GM18520 (cell line): ENCODE measurements around the gene GAREM2.
"Not testable (repeated sequence)": the region's sequence is repeated elsewhere in the genome, so short reads cannot be mapped to it uniquely, and the experiment has no call there.

Source experiments
- ATAC-seq: cut with Tn5 transposase; IDR thresholded peaks from one replicate; pipeline ENCODE4 v1.9.1; 2021; ENCODE audit not compliant: unreplicated experiment

The GAREM2 gene

GRCh38 chr2:26172871-26173775 is at the start of gene GAREM2:
Gene GAREM2 (plus strand): TSS chr2:26173088. CDS start chr2:26173221, 133 bp downstream.
- ATAC-seq: no peak

GRCh38 chr2:26123426-26123825 is 49.5 kb upstream of the GAREM2 start:
- ATAC-seq: no peak

DNA sequence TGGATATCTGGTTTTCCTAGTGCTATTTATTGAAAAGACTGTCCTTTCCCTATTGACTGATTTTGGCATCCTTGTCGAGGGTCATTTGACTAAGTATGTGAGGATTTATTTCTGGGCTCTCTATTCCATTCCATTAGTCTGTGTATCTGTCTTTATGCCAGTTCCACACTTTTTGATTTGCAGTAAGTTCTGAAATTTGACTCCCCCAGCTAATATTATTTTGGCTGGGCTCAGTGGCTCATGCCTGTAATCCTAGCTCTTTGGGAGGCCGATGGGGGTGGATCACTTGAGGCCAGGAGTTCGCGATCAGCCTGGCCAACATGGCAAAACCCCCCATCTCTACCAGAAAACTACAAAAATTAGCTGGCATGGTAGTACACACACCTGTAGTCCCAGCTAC is 46.8 kb upstream of the GAREM2 start:
- ATAC-seq: no peak

- ATAC-seq: no peak
Measured at GRCh38 chr2:26128176-26128575, 44.7 kb upstream of the GAREM2 start.

DNA sequence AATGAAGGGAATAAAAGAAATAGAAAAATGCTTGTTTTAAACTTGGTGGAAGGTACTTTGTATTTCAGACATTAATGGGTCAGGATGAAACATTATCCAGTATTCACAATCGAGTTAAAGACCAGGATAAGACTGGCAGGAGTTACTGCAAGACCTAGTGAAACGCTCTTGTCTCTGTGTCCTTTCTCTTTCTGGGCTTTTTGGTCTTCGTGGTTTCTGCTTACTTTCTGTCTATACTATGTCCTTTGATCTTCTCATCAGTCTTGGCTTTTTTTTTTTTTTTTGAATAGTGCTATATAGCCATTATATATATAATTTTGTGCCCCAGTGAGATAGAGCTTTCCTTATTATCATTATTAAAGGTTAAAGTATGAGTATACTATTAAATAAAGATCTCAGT is 42.1 kb upstream of the GAREM2 start:
- no peak for ATAC-seq

DNA sequence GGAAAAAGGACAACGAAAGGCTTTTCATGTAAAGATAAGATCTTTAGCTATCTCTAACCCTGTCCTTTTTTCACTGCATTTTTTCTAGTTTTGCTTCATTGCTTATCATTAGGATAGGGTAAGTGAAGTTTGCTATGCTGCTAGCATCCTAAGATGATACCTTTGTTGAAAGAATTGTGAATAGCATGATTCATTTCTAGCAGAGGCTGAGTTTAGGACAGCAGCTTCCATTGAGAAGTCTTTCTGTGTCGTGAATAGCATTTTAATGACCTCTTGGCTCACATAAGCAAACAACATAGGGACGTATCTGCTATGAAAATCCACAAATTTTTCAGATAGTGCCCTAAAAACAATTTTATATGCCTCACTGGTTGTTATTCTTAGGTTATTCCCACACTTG is 36.4 kb upstream of the GAREM2 start:
- ATAC-seq: no peak

DNA sequence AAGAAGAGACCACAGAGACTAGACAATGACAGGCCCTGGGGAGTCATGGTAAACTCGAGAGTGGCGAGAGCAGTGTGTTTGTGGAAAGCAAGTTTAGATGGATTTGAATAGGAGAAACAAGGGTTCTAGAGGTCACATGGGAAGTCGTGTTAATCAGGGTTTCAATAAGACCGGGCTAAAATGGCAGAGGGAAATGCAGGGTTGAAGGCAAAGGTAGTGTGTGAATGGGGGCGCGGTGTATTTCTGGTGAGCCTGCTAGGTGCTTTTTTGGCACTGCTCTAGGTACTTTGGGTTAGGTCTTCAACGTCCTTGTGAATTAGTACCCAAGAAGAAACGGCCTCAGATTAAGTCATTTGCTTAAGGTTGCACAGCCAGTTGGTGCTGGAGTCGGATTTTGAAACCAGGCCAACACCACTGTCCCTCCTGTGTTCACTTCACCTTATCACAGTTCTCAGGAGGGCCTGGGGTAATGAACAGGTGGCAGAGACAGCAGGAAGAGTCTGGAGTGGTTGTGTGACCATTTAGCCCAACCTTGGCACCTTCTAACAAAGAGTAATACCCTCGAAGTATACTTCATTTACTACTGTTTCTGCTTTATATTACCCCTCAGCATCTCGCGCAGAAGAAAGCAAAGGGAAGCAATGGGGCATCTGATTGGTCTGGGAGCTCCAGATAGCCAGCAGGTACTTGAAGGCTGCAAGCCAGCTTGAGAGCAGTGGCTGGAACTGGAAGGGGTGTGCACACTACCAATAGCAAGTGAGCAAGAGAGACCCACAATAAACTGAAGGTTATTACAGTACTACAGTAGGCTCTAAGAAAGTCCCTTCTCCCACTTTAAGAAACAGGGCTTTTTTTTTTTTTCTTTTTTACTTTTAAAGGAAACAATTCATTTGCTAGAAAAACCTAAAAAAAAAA is 33.4 kb upstream of the GAREM2 start:
- ATAC-seq: no peak

- no peak for ATAC-seq
Measured at GRCh38 chr2:26141145-26141769, 31.6 kb upstream of the GAREM2 start.

DNA sequence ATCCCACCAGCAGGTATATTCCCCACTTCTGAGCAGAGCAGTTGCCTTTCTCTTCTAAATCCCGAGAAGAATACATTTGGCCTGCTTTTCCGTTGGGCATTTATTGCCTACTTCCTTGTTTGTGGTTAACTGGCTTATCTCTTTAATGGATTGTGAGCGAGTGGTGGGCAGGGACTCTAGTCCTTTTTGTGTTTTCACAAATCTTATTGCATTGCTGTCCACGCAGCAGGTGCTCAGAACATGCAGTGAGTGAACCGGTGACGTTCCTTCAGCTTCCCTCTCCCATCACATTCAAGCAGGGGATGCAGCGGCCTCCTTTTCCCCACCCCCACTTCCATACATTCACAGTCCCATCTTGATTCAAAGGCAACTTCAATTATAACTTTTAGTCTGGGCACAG is 28.9 kb upstream of the GAREM2 start:
- no peak for ATAC-seq

DNA sequence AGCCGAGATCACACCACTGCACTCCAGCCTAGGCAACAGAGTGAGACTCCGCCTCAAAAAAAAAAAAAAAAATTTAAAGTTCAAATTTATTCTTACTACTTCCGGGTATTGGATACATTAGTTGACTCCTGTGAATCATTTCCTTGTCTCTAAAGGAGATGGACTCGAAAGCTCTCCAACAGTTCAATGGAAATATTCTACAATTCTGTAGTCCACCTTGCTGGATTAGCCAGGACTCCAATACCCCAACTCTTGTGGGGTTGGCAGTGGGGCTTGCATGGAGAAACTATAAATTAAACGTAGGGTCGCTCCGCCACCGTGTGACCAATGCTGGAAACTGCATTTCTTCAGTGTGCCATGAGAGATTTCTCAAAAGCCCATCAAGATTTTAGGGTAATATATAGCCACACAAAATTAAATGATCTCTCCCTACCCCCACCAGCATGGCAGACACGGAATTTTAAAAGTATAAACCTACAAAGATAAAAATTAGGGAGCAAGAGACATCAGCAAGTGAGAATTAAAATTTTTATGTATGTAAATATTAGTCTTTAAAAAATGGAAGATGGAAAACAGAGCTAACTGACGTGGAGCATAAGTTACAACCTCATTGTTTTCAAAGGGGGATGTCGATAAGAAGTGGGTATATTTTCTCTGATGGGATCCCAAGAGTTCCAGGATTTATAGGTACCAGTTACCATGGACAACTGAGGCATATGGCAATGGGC is 27.8 kb upstream of the GAREM2 start:
- no peak for ATAC-seq

DNA sequence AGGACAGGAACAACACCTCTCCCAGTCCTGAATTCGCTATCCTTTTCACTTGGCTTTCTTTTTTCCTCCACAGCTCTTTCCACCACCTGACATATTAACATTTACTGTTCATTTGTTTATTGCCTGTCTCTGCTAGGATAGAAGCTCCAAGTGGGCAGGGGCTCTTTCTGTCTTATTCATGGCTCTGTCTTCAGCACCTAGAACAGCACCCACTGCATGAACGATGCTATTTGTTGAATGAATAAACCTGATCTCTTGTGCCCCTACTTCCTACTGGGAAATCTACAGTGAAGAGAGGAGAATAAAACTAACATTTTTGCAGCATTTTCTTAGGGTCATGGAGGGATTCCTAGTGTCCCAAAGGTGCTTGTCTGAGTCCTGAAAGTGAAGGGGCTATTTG is 24.4 kb upstream of the GAREM2 start:
- ATAC-seq: no peak

DNA sequence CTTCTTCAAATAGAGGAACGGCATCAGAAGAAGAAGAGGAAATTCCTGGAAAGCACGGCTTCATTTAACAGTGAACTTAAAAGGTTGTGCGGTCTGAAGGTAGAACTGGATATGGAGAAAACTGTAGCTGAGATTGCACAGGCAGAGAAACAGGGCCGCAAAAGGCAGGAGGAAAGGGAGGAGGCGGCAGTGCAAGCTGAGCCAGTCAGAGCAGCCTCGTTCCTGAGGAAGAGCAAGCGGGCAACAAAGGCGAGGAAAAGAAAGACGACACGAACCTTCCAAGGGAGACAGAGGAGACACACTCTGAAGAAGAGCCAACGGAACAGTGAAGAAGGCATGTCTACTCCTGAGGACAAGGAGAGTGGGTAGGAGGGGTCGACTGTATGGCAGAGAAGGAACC is 22.6 kb upstream of the GAREM2 start:
- ATAC-seq: no peak

- no peak for ATAC-seq
Measured at GRCh38 chr2:26157580-26157979, 15.3 kb upstream of the GAREM2 start.

GRCh38 chr2:26161926-26162325 is 11.0 kb upstream of the GAREM2 start:
- ATAC-seq: no peak

- ATAC-seq: no peak
Measured at GRCh38 chr2:26162963-26163362, 9.9 kb upstream of the GAREM2 start.

- no peak for ATAC-seq
Measured at GRCh38 chr2:26164231-26164630, 8.7 kb upstream of the GAREM2 start.

GRCh38 chr2:26164641-26165211 is 8.2 kb upstream of the GAREM2 start:
- no peak for ATAC-seq

GRCh38 chr2:26165403-26165802 is 7.5 kb upstream of the GAREM2 start:
- no peak for ATAC-seq

DNA sequence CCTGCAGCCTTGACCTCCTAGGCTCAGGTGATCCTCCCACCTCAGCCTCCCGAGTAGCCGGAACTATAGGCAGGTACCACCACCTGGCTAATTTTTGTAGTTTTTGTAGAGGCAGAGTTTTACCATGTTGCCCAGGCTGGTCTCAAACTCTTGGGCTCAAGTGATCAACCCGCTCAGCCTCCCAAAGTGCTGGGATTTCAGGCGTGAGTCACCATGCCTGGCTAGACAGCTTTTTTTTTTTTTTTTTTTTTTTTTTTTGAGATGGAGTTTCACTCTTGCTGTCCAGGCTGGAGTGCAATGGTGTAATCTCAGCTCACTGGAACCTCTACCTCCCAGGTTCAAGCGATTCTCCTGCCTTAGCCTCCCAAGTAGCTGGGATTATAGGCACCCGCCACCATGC is 6.3 kb upstream of the GAREM2 start:
- ATAC-seq: not testable (repeated sequence)

DNA sequence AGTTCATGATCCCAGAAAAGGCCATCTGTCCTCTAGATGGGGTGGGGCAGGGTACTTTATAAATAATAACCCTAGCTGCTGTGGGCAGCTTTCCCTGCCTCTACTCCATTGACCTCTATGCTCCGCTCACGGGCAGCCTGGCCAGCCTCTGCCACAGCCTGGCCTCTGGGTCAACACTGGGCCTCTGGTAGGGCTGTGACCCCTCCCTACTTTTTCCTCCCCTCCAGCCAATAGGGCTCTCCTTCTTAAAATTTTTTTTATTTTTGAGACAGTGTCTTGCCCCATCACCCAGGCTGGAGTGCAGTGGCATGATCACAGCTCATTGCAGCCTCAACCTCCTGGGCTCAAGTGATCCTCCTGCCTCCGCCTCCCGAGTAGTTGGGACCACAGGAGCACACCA is 4.1 kb upstream of the GAREM2 start:
- no peak for ATAC-seq
